CD4-positive, alpha-beta T cell treated with Interleukin-21 for 1 hour (primary cell): ENCODE results near the gene GRIN2B.

Source experiments
- DNase-seq: peaks from one replicate; pipeline ENCODE4 v3.0.0-alpha.2; 2020

The GRIN2B gene

GRCh38 chr12:13981296-13981962 lies at the start of gene GRIN2B:
TSS of gene GRIN2B (minus strand) at chr12:13981602. CDS start at chr12:13866208, 115,394 bp downstream.
- no peak for DNase-seq

DNA sequence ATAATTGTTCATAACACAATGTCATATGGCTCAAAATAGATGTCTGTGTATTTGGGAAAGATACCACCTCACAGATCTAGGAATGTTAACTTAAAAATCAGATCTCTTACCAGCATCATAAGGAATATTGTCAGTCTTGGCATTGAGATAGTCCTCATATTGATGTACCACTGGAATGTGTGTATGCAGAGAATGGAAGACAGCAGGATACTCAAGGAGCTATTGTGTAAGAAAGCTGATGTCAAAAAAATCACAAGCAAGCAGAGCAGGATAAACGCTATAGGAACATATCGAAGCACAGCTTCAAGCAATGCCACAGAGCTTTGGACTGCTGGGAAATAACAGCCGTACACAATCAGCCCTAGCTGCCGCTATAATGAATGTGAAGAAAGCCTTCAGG lies 45.1 kb upstream of the GRIN2B start:
- DNase-seq: no peak

DNA sequence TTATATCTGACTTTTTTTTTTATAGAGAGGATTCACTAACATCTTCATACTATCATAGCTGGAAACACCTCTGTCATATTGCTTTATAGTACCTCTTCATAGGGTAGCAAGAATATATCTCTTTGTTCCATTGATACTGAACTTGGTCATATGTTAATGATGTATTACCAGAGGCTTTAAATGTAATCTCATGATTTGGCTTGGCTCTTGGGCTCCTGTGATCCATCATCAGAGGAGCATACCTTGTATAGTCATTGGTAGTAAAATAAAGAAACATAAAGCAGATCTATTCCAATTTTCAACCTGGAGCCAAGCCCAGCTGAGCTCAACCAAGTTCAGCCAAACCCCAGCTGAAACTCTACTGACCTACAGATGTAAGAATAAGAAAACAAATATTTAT lies 43.2 kb upstream of the GRIN2B start:
- DNase-seq: no peak

GRCh38 chr12:14018080-14018479 lies 36.7 kb upstream of the GRIN2B start:
- no peak for DNase-seq

DNA sequence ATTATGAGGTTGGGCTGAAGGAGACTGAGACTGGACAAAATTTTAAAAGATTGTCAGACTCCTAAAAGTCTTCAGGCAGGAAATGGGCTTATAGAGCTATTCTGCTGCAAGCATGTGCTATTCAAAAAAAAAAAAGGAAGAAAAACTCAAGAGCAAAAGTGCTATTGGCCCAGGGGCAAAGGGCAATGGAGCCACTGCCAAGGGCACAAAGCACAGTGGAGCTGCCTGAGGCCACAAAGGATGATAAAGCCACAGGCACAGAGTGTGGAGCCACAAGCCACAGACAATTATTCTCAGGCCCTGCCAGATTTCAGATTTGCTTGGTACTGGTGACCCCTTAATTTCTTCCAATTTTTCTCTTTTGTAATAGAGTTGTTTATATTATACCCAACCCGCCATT lies 29.6 kb upstream of the GRIN2B start:
- DNase-seq: no peak

GRCh38 chr12:14007639-14008038 lies 26.2 kb upstream of the GRIN2B start:
- no peak for DNase-seq

GRCh38 chr12:13992585-13992984 lies 11.2 kb upstream of the GRIN2B start:
- no peak for DNase-seq

- no peak for DNase-seq
Observed at GRCh38 chr12:13992106-13992505, 10.7 kb upstream of the GRIN2B start.

DNA sequence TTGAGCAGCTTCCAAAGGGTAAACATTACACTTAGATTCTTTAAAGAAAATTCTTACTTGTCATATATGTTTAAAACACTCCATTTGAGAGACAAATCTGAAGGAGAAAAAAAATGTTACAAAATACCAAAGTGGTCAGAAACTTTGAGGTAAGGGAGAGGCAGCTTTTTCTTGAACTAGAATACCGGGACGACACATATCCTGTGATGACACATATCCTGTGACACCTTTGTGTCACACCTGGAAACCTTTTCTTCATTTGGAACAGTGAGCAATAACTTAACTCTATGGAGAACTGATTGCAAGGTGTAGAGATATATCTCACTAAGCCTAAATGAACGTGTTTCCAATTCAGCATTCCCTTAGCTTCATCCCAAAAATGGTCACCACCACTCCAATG lies 4.6 kb upstream of the GRIN2B start:
- no peak for DNase-seq

DNA sequence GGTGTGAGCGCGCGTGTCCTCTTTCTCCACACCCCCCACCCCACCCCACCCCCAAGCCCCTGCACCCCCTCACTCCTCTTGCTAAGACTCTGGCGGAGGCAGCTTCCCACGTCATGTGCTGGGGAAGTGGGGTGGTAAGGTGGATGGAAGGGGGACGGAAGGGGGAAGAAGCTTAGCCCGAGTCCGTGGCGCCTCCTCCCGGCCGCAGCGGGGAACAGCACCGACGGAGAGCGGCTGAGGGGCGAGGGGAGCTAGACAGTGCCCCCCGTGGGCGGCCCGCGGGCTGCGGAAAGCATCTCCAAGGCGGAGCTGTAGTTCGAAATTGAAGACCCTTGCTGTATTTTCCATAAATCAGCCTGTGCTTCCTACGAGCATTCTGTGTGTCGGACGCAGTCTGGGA lies 588 bp upstream of the GRIN2B start:
- no peak for DNase-seq

GRCh38 chr12:13980538-13981295 lies 685 bp downstream of the GRIN2B start:
- DNase-seq: no peak

GRCh38 chr12:13979772-13980378 lies 1.5 kb downstream of the GRIN2B start:
- no peak for DNase-seq

- DNase-seq: no peak
Observed at GRCh38 chr12:13978876-13979275, 2.5 kb downstream of the GRIN2B start.

DNA sequence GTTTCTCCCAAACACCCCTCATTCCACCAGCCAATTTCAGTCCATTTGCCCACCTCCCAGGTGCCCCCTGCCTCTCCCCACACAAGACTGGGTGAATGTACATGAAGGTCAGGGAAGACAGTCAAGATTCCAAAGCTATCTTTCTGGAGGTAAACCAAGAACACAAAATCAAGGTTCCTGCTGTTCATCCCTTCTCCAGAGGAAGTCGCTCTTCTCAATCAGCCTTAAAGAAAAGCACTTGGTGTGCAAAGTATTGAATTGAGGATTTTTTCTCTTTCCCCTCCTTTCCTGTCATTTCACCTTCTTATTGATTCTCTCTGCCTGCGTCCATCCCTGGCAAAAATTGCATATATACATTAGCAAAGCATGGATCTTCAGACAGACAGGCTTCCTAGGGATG lies 4.5 kb downstream of the GRIN2B start:
- no peak for DNase-seq

DNA sequence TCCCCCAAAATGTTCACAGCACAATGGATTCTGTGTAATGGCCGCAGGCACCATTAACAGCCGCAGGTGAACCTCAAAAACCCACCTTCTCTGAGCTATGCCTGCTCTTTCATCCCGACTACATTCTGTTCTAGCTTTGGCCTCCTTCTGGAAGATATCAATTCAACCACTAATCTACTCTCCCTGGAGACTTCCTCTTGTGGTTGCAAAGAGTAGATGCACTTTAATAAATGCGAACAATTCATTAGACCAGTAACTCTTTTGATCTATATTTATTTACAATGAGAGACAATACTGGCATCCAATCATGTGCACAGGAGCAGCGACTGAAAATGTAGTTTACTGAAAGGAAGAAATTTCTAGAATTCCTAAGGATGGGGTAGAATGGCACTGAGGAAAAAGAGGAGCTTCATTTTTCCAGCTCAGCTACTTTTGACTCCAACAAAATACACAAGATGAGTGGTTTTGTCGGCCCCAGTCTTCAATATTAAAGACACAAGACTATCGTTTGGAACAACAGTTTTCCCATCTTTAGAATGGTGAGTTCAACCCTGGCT lies 5.3 kb downstream of the GRIN2B start:
- DNase-seq: no peak

DNA sequence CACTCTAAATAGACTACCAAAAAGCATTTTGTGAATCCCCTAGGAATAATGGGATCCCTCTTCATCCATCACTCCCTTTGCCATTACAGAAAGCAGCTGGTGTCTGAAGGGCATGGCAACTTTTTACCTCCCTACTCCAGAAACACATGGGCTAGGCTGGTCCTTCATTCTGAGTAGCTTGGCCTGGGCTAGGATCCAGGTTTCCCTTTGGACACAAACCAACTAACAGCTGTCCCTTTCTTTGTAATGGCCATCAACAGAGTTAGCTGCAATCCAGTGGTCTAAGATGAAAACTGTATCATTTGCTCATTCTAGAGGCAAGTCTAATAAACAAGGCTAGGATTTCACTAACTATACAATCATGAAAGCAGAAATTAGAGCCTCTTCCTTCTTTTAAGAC lies 7.4 kb downstream of the GRIN2B start:
- no peak for DNase-seq

DNA sequence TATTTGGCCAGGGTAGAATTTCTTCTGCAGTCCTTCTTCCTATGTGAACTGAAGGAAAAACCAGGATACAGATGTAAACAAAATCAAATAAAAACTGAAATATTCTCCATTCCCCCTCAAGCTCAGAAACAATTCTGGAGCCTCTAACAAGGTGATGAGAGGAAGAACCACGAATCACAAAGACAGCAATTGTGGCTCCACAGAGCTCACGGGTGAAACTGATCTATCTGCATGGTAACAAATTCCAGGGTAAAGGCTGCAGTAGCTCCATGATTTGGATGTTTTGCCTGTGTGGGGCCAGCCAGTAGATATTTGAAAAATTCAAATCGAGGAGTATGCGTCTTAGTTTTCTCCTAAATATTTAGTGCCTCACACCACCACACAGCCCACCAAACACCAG lies 10.6 kb downstream of the GRIN2B start:
- DNase-seq: no peak

DNA sequence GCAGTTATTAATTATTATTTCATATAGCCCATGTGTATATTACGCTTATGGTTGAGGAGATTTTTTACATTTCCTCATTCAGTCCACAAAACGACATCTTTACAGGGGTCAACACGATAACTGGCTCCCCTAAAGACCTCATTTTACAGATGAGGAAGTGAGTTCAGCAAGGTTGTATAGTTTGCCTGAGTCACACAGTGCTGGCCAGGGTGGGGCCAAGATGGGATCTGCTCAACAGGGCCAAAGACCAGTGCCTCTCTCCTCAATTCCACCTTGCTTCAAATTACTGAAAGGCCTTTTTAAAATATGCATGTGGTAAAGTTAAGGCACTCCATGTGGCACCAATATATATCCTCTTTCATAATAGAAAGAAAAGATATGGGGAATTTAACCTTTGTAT lies 13.1 kb downstream of the GRIN2B start:
- no peak for DNase-seq

- no peak for DNase-seq
Observed at GRCh38 chr12:13964666-13965065, 16.7 kb downstream of the GRIN2B start.

GRCh38 chr12:13962699-13963098 lies 18.7 kb downstream of the GRIN2B start:
- no peak for DNase-seq

DNA sequence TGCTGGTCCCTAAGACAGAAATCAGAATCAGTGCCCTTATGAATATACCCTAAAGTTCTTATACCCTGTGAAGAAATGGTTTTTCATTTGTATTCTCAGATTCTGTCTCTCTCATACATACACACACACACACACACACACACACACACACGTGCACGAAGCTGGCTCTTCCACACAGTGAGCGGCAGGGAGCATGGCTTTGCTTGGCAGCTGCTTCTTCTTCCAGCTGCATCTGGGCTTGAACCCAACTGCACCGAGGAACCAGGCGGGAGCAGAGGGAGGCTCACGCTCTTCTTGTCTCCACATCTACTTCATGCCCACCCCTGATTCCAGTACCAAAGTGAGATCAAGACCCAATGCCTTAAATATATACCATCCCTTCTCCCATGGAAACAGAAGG lies 19.4 kb downstream of the GRIN2B start:
- no peak for DNase-seq

GRCh38 chr12:13959131-13959723 lies 22.2 kb downstream of the GRIN2B start:
- no peak for DNase-seq

- DNase-seq: no peak
Observed at GRCh38 chr12:13957576-13957975, 23.8 kb downstream of the GRIN2B start.
